C4-2B (cell line): Measurements from ENCODE around the gene AGR2.

Experiments used
- H3K27ac ChIP-seq: fragments of 450-650 bp; 2 replicates; pipeline ENCODE4 v1.5.1; 2017
- CTCF ChIP-seq: fragments of 450-650 bp; conservative IDR thresholded peaks from 2 replicates; pipeline ENCODE4 v1.5.1; 2017; ENCODE audit warnings: mild to moderate bottlenecking
- ZFX ChIP-seq: fragments of 450-650 bp; IDR thresholded peaks from 2 replicates; pipeline ENCODE4 v1.6.1; 2017

The AGR2 gene

GRCh38 chr7:16786257-16786656, 18.5 kb downstream of the AGR2 start:
- TF ChIP-seq CTCF: no peak
- no peak for TF ChIP-seq ZFX
- no peak overlapping the region for H3K27ac ChIP-seq

- TF ChIP-seq ZFX (no peak), CTCF (no peak)
- no peak overlapping the region; the same call in 1 of the 2 replicates for H3K27ac ChIP-seq
These were observed 19.0 kb downstream of the AGR2 start for GRCh38 chr7:16785846-16786245.

- TF ChIP-seq ZFX (no peak), CTCF (no peak)
These were observed 19.5 kb downstream of the AGR2 start for GRCh38 chr7:16785321-16785720.

GRCh38 chr7:16780596-16780995, 24.2 kb downstream of the AGR2 start:
- no peak for TF ChIP-seq CTCF
- no peak overlapping the region for H3K27ac ChIP-seq

More at GRCh38 chr7:16785321-16785720, 19.5 kb downstream of the AGR2 start:
- no peak overlapping the region for H3K27ac ChIP-seq

- H3K27ac ChIP-seq: no peak overlapping the region
- TF ChIP-seq CTCF (no peak), ZFX (no peak)
These were observed 25.7 kb downstream of the AGR2 start for GRCh38 chr7:16779051-16779450.

- no peak overlapping the region for H3K27ac ChIP-seq
- TF ChIP-seq ZFX (no peak), CTCF (no peak)
These were observed 26.3 kb downstream of the AGR2 start for GRCh38 chr7:16778476-16778875.

GRCh38 chr7:16776053-16776452, 28.7 kb downstream of the AGR2 start:
- H3K27ac ChIP-seq: no peak overlapping the region
- no peak for TF ChIP-seq CTCF
- TF ChIP-seq ZFX: no peak
